Common myeloid progenitor, CD34-positive (primary cell): ENCODE results near the gene HEPHL1.

Source experiments
- CTCF ChIA-PET: fragments of 350-600 bp; sonication (Branson Sonifier 250); formaldehyde crosslinking; loops from one replicate; lab custom pipeline; 2021; ENCODE audit warnings: antibody characterized with exemption; lab: Charles Lee
- POLR2A ChIA-PET: fragments of 350-600 bp; sonication (Branson Sonifier 250); formaldehyde crosslinking; loops from one replicate; lab custom pipeline; 2021; ENCODE audit warnings: antibody characterized with exemption; lab: Charles Lee
- DNase-seq, 3 donors: peaks; one replicate each; pipeline versions ENCODE4 v3.0.0 to v3.0.0-alpha.2; 2013
- H3K27ac ChIP-seq, 2 experiments: 1 replicate in 1 of 2; 2 replicates in 1 of 2; pipeline ENCODE4 v1.7.0; 2013; ENCODE audit warnings: inconsistent platforms in 2 of 2, low read length in 2 of 2, mild to moderate bottlenecking in 2 of 2, low read depth in 1 of 2, moderate library complexity in 1 of 2; ENCODE audit not compliant: severe bottlenecking in 2 of 2, insufficient read depth in 1 of 2, poor library complexity in 1 of 2
- H3K27me3 ChIP-seq, 5 experiments: replicated peaks in 2 of 5; 1 replicate in 3 of 5; 2 replicates in 2 of 5; pipeline versions ENCODE4 v1.6.1 to v1.7.0; 2013; ENCODE audit warnings: low read length in 4 of 5, mild to moderate bottlenecking in 2 of 5, moderate library complexity in 2 of 5, inconsistent platforms in 1 of 5; ENCODE audit not compliant: insufficient read depth in 5 of 5, control insufficient read depth in 4 of 5
- H3K36me3 ChIP-seq, 4 experiments: 1 replicate in 2 of 4; 2 replicates in 2 of 4; pipeline versions ENCODE4 v1.6.1 to v1.7.0; 2013; ENCODE audit warnings: low read length in 3 of 4, control low read depth in 1 of 4, mild to moderate bottlenecking in 1 of 4; ENCODE audit not compliant: control insufficient read depth in 4 of 4, insufficient read depth in 4 of 4
- H3K4me1 ChIP-seq, 4 experiments: 1 replicate in 3 of 4; 2 replicates in 1 of 4; pipeline versions ENCODE4 v1.6.1 to v1.7.1; 2013; ENCODE audit warnings: low read length in 3 of 4, mild to moderate bottlenecking in 3 of 4, control low read depth in 1 of 4, inconsistent platforms in 1 of 4, moderate library complexity in 1 of 4; ENCODE audit not compliant: control insufficient read depth in 4 of 4, insufficient read depth in 4 of 4; ENCODE audit errors: control extremely low read depth in 1 of 4
- H3K4me3 ChIP-seq, 7 experiments: 1 replicate in 4 of 7; 2 replicates in 3 of 7; pipeline versions ENCODE4 v1.5.1 to v1.7.0; 2013; ENCODE audit warnings: mild to moderate bottlenecking in 7 of 7, low read length in 6 of 7, moderate library complexity in 6 of 7, inconsistent platforms in 2 of 7, low read depth in 2 of 7, control low read depth in 1 of 7; ENCODE audit not compliant: insufficient read depth in 4 of 7, control insufficient read depth in 1 of 7; ENCODE audit errors: extremely low read depth in 1 of 7
- H3K9me3 ChIP-seq, 5 experiments: 1 replicate in 4 of 5; 2 replicates in 1 of 5; pipeline versions ENCODE4 v1.6.1 to v1.7.1; 2013; ENCODE audit warnings: low read length in 4 of 5, mild to moderate bottlenecking in 2 of 5, inconsistent platforms in 1 of 5, low read depth in 1 of 5, moderate library complexity in 1 of 5; ENCODE audit not compliant: control insufficient read depth in 4 of 5, insufficient read depth in 2 of 5; ENCODE audit errors: control extremely low read depth in 1 of 5
- WGBS: methylation state at CpG from one replicate; pipeline ENCODE4 v1.1.5; 2013; ENCODE audit not compliant: insufficient coverage; 5-methylcytosine and 5-hydroxymethylcytosine counted together

Gene HEPHL1

GRCh38 chr11:94100253-94100652, 79.1 kb downstream of the HEPHL1 start:
- no peaks in the 10 kb centered on the region for H3K4me1 ChIP-seq
- no peaks in the 10 kb centered on the region for H3K27me3 ChIP-seq
- peaks cover 0 to 2% (median 0%) of the 10 kb centered on the region in 5 experiments for H3K9me3 ChIP-seq
- ChIA-PET CTCF (no interaction called here), POLR2A (no interaction called here)
- no peak overlapping the region for H3K4me3 ChIP-seq
- no peak overlapping the region for H3K27ac ChIP-seq
- no peaks in the 10 kb centered on the region for H3K36me3 ChIP-seq
- DNase-seq = no peak

GRCh38 chr11:94103471-94103870, 82.3 kb downstream of the HEPHL1 start:
- POLR2A ChIA-PET = no interaction called here

DNA sequence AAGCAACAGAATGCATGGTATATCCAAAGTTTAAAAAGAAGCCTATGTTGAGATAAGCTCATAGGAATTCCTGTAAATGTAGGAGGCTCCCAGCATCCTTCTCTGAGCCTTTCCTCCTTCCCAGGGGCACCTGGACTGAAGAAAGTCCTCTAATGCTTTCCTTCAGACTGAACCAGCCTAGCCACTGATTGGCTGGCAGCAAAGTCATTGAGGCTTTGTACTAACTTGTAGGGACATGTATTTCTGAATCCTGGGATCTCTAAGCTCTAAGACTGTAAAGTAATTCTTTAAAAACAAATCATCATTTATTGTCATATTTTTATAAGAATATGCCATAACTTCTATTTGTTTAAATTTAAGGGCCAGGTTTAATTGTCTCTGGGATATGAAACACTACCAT, 83.6 kb downstream of the HEPHL1 start:
- Histone ChIP-seq H3K9me3 (peaks cover 0 to 4% (median 0%) of the 10 kb centered on the region in 5 experiments), H3K27ac (no peak overlapping the region), H3K4me1 (no peaks in the 10 kb centered on the region), H3K4me3 (no peak overlapping the region), H3K27me3 (no peaks in the 10 kb centered on the region), H3K36me3 (no peaks in the 10 kb centered on the region)
- ChIA-PET POLR2A (no interaction called here), CTCF (no interaction called here)
- DNase-seq = no peak

More at GRCh38 chr11:94103471-94103870, 82.3 kb downstream of the HEPHL1 start:
- Histone ChIP-seq H3K27me3 (no peaks in the 10 kb centered on the region), H3K36me3 (no peaks in the 10 kb centered on the region), H3K9me3 (peaks cover 0 to 2% (median 0%) of the 10 kb centered on the region in 5 experiments), H3K27ac (no peak overlapping the region), H3K4me3 (no peak overlapping the region), H3K4me1 (no peaks in the 10 kb centered on the region)
- no peak for DNase-seq
- CTCF ChIA-PET = interaction anchor here (0.8 kb wide), 1 partner anchor 24 kb away, joined by 3 read pairs; no protein-coding TSS in a partner anchor
- no CpG with 5 or more reads among the region's 1 CpG for WGBS

GRCh38 chr11:94106716-94107115, 85.6 kb downstream of the HEPHL1 start:
- DNase-seq = no peak
- POLR2A ChIA-PET = no interaction called here
- no peaks in the 10 kb centered on the region for H3K4me1 ChIP-seq
- peaks cover 0 to 4% (median 0%) of the 10 kb centered on the region in 5 experiments for H3K27me3 ChIP-seq
- H3K27ac ChIP-seq = no peak overlapping the region
- no peaks in the 10 kb centered on the region for H3K36me3 ChIP-seq
- WGBS = 100% methylated on average over 2 of the region's 4 CpGs
- CTCF ChIA-PET = interaction anchor here (1.2 kb wide), 1 partner anchor 77 kb away, joined by 3 read pairs; no protein-coding TSS in a partner anchor
- H3K4me3 ChIP-seq = no peak overlapping the region
- H3K9me3 ChIP-seq = peaks cover 0 to 2% (median 0%) of the 10 kb centered on the region in 5 experiments

DNA sequence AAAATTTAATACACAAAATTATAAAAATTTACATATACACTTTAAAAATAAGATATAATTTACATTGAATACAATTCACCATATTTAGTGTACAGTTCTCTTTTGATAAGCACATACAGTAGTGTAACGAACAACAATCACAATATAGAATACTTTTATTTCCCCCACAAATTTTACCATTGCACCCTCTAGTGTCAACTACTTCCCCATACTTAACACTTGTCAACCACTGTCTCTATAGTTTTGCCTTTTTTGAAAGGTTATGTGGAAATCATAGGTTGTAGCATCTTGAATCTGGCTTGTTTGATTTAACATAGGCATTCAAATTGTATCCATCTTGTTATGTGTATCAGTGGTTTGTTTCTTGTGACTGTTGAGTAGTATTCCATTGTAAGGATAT, 86.2 kb downstream of the HEPHL1 start:
- POLR2A ChIA-PET = no interaction called here
- H3K4me1 ChIP-seq = no peaks in the 10 kb centered on the region
- H3K27me3 ChIP-seq = peaks cover 0 to 6% (median 0%) of the 10 kb centered on the region in 5 experiments
- 100% methylated on average over 1 of the region's 1 CpG for WGBS
- H3K36me3 ChIP-seq = no peaks in the 10 kb centered on the region
- H3K9me3 ChIP-seq = peaks cover 0 to 2% (median 0%) of the 10 kb centered on the region in 5 experiments
- CTCF ChIA-PET = interaction anchor here (1.2 kb wide), 1 partner anchor 77 kb away, joined by 3 read pairs; no protein-coding TSS in a partner anchor
- H3K4me3 ChIP-seq = no peak overlapping the region
- DNase-seq = peak in 1 of 3 donors; percentile 11
- no peak overlapping the region for H3K27ac ChIP-seq

DNA sequence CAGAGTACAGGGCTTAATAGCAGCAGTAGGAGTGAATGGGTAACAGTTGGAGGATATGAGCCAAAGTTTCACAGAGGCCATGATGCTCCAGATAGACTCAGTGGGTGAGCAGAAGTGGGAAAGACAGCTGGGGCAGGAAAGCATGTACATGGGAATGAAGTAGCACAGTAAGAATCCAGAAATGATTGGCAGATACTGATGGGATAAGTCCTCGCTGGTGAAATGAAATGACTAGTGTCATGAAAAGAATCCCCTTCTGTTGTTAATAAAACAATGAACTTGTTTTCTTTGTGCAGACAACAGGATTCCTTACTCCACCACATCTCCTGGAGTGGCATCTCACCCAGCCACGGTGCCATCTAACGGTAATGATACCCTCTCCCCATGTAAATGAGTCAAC, 90.1 kb downstream of the HEPHL1 start:
- Histone ChIP-seq H3K27me3 (peaks cover 0 to 6% (median 0%) of the 10 kb centered on the region in 5 experiments), H3K27ac (no peak overlapping the region), H3K4me3 (no peak overlapping the region), H3K36me3 (no peaks in the 10 kb centered on the region), H3K4me1 (no peaks in the 10 kb centered on the region), H3K9me3 (peaks cover 0 to 2% (median 0%) of the 10 kb centered on the region in 5 experiments)
- 96% methylated on average over 2 of the region's 3 CpGs for WGBS
- POLR2A ChIA-PET = no interaction called here
- CTCF ChIA-PET = interaction anchor here (1.4 kb wide), 1 partner anchor 190 kb away, joined by 4 read pairs; no protein-coding TSS in a partner anchor
- DNase-seq = no peak

GRCh38 chr11:94111660-94112059, 90.5 kb downstream of the HEPHL1 start:
- DNase-seq = no peak
- no peaks in the 10 kb centered on the region for H3K4me1 ChIP-seq
- CTCF ChIA-PET = interaction anchor here (1.4 kb wide), 1 partner anchor 190 kb away, joined by 4 read pairs; no protein-coding TSS in a partner anchor
- POLR2A ChIA-PET = no interaction called here
- no peak overlapping the region for H3K27ac ChIP-seq
- peaks cover 0 to 2% (median 0%) of the 10 kb centered on the region in 5 experiments for H3K9me3 ChIP-seq
- H3K4me3 ChIP-seq = no peak overlapping the region
- no peaks in the 10 kb centered on the region for H3K36me3 ChIP-seq
- peaks cover 0 to 6% (median 0%) of the 10 kb centered on the region in 5 experiments for H3K27me3 ChIP-seq
- WGBS = 38% methylated on average over 1 of the region's 3 CpGs
